ENCODE data around the gene OR52R1.

DNA sequence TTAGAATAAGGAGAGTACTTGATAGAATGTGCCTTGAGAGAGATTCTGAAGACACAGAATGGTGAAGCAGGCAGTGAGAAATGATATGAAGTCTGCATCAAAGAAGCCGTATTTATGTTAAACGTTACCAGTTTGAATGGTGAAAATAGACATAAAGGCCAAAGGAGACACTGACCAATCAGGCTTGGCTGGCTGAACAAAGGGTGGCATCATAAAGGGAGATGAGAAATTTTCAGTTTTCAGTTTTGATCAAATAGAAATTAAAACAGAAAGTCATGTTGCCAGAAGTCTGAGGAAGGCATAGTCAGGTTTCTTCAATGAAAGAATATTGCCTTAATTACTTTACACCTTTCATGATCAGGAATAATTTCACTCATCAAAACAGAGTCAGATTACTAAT lies 41.1 kb downstream of the OR52R1 start:
- TF ChIP-seq EZH2 (IDR thresholded peaks at IDR 0.05) (no peak), POLR2AphosphoS5 (IDR thresholded peaks at IDR 0.05; ENCODE audit: borderline replicate concordance, low read depth, low read length) (no peak)
